GM12878 (cell line): ENCODE results near the gene ANKRD61. TPM values are rescaled to one million over a fixed set of nuclear protein-coding genes. Genes with fewer than 3 reads are reported as not detected.

Experiments
- ATAC-seq: fragments of 200-7000 bp; cut with Tn5 transposase; 3 replicates; pipeline ENCODE4 v1.9.1; 2020; ENCODE audit warnings: mild to moderate bottlenecking, moderate library complexity
- BruUV-seq: library from RNA; stranded (reverse); fragments of 400-500 nt; replicated peaks from 2 replicates; lab custom pipeline; 2021; lab: Mats Ljungman, UMichigan
- CTCF ChIA-PET: fragments of 300-600 bp; sonication (Branson Sonifier 250); formaldehyde crosslinking; extraction: SDS; loops from one replicate; lab custom pipeline; 2021; ENCODE audit warnings: inconsistent platforms; lab: Yijun Ruan, JAX
- POLR2A ChIA-PET: fragments of 350-600 bp; formaldehyde crosslinking; extraction: SDS; loops from one replicate; lab custom pipeline; 2021; ENCODE audit warnings: inconsistent platforms; lab: Charles Lee
- RAD21 ChIA-PET: fragments of 300-600 bp; sonication (Branson Sonifier 250); formaldehyde crosslinking; loops from one replicate; lab custom pipeline; 2023; ENCODE audit warnings: antibody characterized with exemption; ENCODE audit not compliant: unreplicated experiment; lab: Charles Lee
- SMC1A ChIA-PET: fragments of 300-600 bp; sonication (Branson Sonifier 250); formaldehyde crosslinking; loops from one replicate; lab custom pipeline; 2023; ENCODE audit not compliant: unreplicated experiment, uncharacterized antibody; lab: Charles Lee
- DNase-seq: peaks from one replicate; pipeline ENCODE4 v3.0.0-alpha.2; 2011; ENCODE audit warnings: low read depth, low spot score
- FAIRE-seq: peaks from 3 replicates; lab custom pipeline; 2011; peaks lifted over from hg19 to GRCh38; lab: Jason Lieb, UNC
- H2AFZ ChIP-seq: 2 replicates; pipeline ENCODE4 v1.6.0; 2011; ENCODE audit warnings: low read depth, low read length, control low read depth; ENCODE audit not compliant: control insufficient read depth
- H3K27ac ChIP-seq: 2 replicates; pipeline ENCODE4 v1.5.1; 2011; ENCODE audit warnings: control low read depth; ENCODE audit not compliant: control insufficient read depth, insufficient read depth
- H3K27me3 ChIP-seq, 2 experiments: replicated peaks in 1 of 2; 2 replicates each; pipeline versions ENCODE4 v1.6.0 to v1.6.1; 2011; ENCODE audit warnings: low read length in 1 of 2; ENCODE audit not compliant: control insufficient read depth in 2 of 2, insufficient read depth in 2 of 2
- H3K36me3 ChIP-seq, 2 experiments: 2 replicates each; pipeline ENCODE4 v1.5.1; 2011; ENCODE audit warnings: low read length in 1 of 2; ENCODE audit not compliant: control insufficient read depth in 2 of 2, insufficient read depth in 2 of 2
- H3K4me1 ChIP-seq: 2 replicates; pipeline ENCODE4 v1.6.1; 2011; ENCODE audit warnings: mild to moderate bottlenecking, low read length, moderate library complexity, mixed read lengths; ENCODE audit not compliant: control insufficient read depth, insufficient read depth
- H3K4me2 ChIP-seq: 2 replicates; pipeline ENCODE4 v1.6.0; 2011; ENCODE audit warnings: control low read depth; ENCODE audit not compliant: control insufficient read depth, insufficient read depth
- H3K4me3 ChIP-seq: fragments of 200-600 bp; sonication (generic); 2 replicates; pipeline ENCODE4 v1.5.1; 2016
- H3K79me2 ChIP-seq: 2 replicates; pipeline ENCODE4 v1.6.0; 2011; ENCODE audit warnings: low read length; ENCODE audit not compliant: control insufficient read depth, insufficient read depth
- H3K9ac ChIP-seq: 2 replicates; pipeline ENCODE4 v1.8.0; 2011; ENCODE audit warnings: low read length, control low read depth, mixed read lengths; ENCODE audit not compliant: control insufficient read depth, insufficient read depth
- H3K9me3 ChIP-seq: replicated peaks from 3 replicates; pipeline ENCODE4 v1.5.1; 2011; ENCODE audit warnings: mild to moderate bottlenecking, low read length; ENCODE audit not compliant: control insufficient read depth, insufficient read depth
- H4K20me1 ChIP-seq: 2 replicates; pipeline ENCODE4 v1.6.0; 2011; ENCODE audit not compliant: control insufficient read depth, insufficient read depth
- ATF7 ChIP-seq: fragments of 450-650 bp; IDR thresholded peaks from 2 replicates; pipeline ENCODE4 v1.6.1; 2016; ENCODE audit warnings: low read depth, mild to moderate bottlenecking
- BCL3 ChIP-seq: IDR thresholded peaks from 2 replicates; pipeline ENCODE4 v1.6.1; 2011; ENCODE audit warnings: borderline replicate concordance, low read depth, mild to moderate bottlenecking, moderate library complexity, low read length; ENCODE audit not compliant: insufficient read depth, poor library complexity, severe bottlenecking
- CREM ChIP-seq: IDR thresholded peaks from 2 replicates; pipeline ENCODE4 v1.6.1; 2014; ENCODE audit warnings: antibody characterized with exemption, low read depth
- FOXM1 ChIP-seq: IDR thresholded peaks from 2 replicates; pipeline ENCODE4 v1.6.1; 2012; ENCODE audit warnings: low read depth, mild to moderate bottlenecking, inconsistent platforms, low read length, moderate library complexity
- JUNB ChIP-seq: IDR thresholded peaks from 2 replicates; pipeline ENCODE4 v1.6.1; 2016; ENCODE audit warnings: antibody characterized with exemption, mild to moderate bottlenecking
- SRF ChIP-seq, 2 experiments: IDR thresholded peaks; 2 replicates each; pipeline ENCODE4 v1.6.1; 2011; ENCODE audit warnings: low read depth in 2 of 2, low read length in 2 of 2, mild to moderate bottlenecking in 1 of 2, moderate library complexity in 1 of 2
- SUPT20H ChIP-seq: IDR thresholded peaks from 2 replicates; pipeline ENCODE4 v1.6.1; 2011; ENCODE audit warnings: low read depth, mild to moderate bottlenecking, low read length, moderate library complexity, borderline replicate concordance; ENCODE audit not compliant: control insufficient read depth
- WRNIP1 ChIP-seq: IDR thresholded peaks from 2 replicates; pipeline ENCODE4 v1.6.1; 2011; ENCODE audit warnings: low read depth, low read length, improper control_type of control experiment, borderline replicate concordance
- WGBS: methylation state at CpG from one replicate; pipeline ENCODE4 v1.1.6; 2016; ENCODE audit warnings: low lambda C conversion rate; ENCODE audit not compliant: insufficient replicate concordance, insufficient coverage; ENCODE audit errors: missing lambda C conversion rate; 5-methylcytosine and 5-hydroxymethylcytosine counted together
- in situ Hi-C: fragments of 300-500 bp; cut with MboI; formaldehyde crosslinking; loops from 9 replicates; pipeline ENCODE4 v1.14.3; 2018; ENCODE audit warnings: mixed read lengths
- intact Hi-C: fragments of 100-400 bp; cut with micrococcal nuclease; formaldehyde crosslinking; loops from one replicate; pipeline ENCODE4 v1.14.2; 2022; ENCODE audit not compliant: unreplicated experiment
- polyA plus RNA-seq, 11 experiments: library from polyadenylated mRNA; depleted of rRNA in 4 of 11; unstranded in 6 of 11; stranded (reverse) in 5 of 11; fragments of >200 nt; fragmentation: Nextera tagmentation in 4 of 11; fragmentation: Illumina TruSeq in 1 of 11; extraction: Ambion mirVana in 4 of 11; extraction: Trizol in 1 of 11; gene quantifications; 1 replicate in 1 of 11; 2 replicates in 10 of 11; pipeline versions ENCODE4 v1.2.1 to v1.2.3, GENCODE V29; 2011 to 2016; ENCODE audit warnings: inconsistent platforms in 2 of 11, missing spikeins in 2 of 11, low read depth in 1 of 11
- total RNA-seq, 4 experiments: library from RNA; depleted of rRNA in 3 of 4; stranded (reverse); fragments of >200 nt in 3 of 4; fragmentation: Illumina TruSeq in 1 of 4; extraction: Trizol in 1 of 4; gene quantifications; 2 replicates each; pipeline versions ENCODE4 v1.2.1 to v1.2.3, GENCODE V29; 2013 to 2021
- TF ChIP-seq, protein P1 (sequence below): IDR thresholded peaks from 2 replicates; pipeline ENCODE4 v1.6.1; 2012; ENCODE audit warnings: low read length, inconsistent platforms

ANKRD61 gene
- total and polyA plus RNA-seq, 10 of the 15 experiments (the other 5 are each of a cell fraction or from before 2014, with no cell fraction given): 0.11 to 0.64 (median 0.28) TPM

- Histone ChIP-seq H3K36me3 (no peaks in the 10 kb centered on the region; a peak in 1 of 4 replicates), H3K4me2 (no peak overlapping the region), H3K79me2 (peaks cover 27% of the 10 kb centered on the region), H4K20me1 (no peaks in the 10 kb centered on the region), H3K27me3 (no peaks in the 10 kb centered on the region), H3K4me1 (no peaks in the 10 kb centered on the region), H3K4me3 (no peak overlapping the region), H2AFZ (no peak overlapping the region), H3K9me3 (no peaks in the 10 kb centered on the region), H3K27ac (no peak overlapping the region), H3K9ac (no peak overlapping the region; the same call in 1 of the 2 replicates)
- DNase-seq: no peak
- peak; percentile 17; the same call in 2 of the 3 replicates for ATAC-seq
- ChIA-PET RAD21 (interaction anchor here (0.7 to 2.0 kb wide), 4 partner anchors 47 to 267 kb away, joined by 3 to 7 read pairs (median 4); partner anchors contain the start of genes AIMP2 and PMS2), SMC1A (interaction anchor here (0.7 to 1.9 kb wide), 3 partner anchors 11 to 52 kb away, joined by 3 to 6 read pairs (median 5); no protein-coding TSS in a partner anchor), POLR2A (interaction anchor here (0.7 to 1.3 kb wide), 4 partner anchors 9 to 49 kb away, joined by 3 to 5 read pairs (median 4); partner anchors contain the start of genes AIMP2 and PMS2), CTCF (interaction anchor here (1.0 to 1.5 kb wide), 5 partner anchors 8 to 293 kb away, joined by 3 to 4 read pairs (median 4); no protein-coding TSS in a partner anchor)
- intact Hi-C loops: no loop called here
- no peak for FAIRE-seq
- TF ChIP-seq SRF (IDR thresholded peaks at IDR 0.05; ENCODE audit: low read depth in 2 of 2, low read length in 2 of 2) (no peak), ATF7 (peak; percentile 81), BCL3 (no peak), FOXM1 (peak; percentile 25; the same call in 1 of the 2 replicates), CREM (0 out of 2 replicates have a peak, but pooled peaks have one; percentile 27), JUNB (peak; percentile 85), SUPT20H (no peak), WRNIP1 (no peak)
- TF ChIP-seq, protein P1, sequence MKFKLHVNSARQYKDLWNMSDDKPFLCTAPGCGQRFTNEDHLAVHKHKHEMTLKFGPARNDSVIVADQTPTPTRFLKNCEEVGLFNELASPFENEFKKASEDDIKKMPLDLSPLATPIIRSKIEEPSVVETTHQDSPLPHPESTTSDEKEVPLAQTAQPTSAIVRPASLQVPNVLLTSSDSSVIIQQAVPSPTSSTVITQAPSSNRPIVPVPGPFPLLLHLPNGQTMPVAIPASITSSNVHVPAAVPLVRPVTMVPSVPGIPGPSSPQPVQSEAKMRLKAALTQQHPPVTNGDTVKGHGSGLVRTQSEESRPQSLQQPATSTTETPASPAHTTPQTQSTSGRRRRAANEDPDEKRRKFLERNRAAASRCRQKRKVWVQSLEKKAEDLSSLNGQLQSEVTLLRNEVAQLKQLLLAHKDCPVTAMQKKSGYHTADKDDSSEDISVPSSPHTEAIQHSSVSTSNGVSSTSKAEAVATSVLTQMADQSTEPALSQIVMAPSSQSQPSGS: peak; percentile 67
- WGBS: 31% methylated on average over 1 of the region's 1 CpG
- no TSS peak for BruUV-seq
- in situ Hi-C loops: no loop called here
These were observed 25.4 kb downstream of the ANKRD61 start for GRCh38 chr7:6056616-6057015.
